ENCODE data around the gene CSMD2. TPM values are rescaled to one million over a fixed set of nuclear protein-coding genes. Genes with fewer than 3 reads are reported as not detected.

Gene CSMD2
- total RNA-seq, 6 experiments from 2014 or later, result under 0.01 to 0.19 (median 0.09) TPM; not detected in 1

DNA sequence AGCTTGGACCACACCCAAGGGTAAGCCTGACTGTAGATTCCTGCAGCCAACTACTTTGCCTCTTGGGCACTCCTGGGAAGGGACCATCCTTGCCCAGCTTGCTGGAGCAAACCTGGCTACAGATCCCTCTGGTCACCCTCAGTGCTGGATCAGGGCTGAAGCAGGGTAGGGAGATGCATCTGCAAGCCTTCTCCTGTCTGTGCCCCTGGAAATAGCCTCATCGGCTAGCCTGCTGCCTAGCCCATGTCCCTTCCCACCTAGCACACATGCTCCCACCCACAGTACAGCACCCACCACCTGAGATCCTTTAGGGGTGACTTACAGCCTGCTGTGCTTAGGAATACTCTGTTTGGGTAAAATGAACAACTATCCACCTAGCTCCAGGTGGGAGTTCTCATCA, 478.5 kb downstream of the CSMD2 start:
- DNase-seq, result no peak
- no peaks in the 10 kb centered on the region for H3K27me3 ChIP-seq
- no peak overlapping the region for H3K27ac ChIP-seq
- intact Hi-C loops (cut with DNase I), result no loop called here
- TF ChIP-seq, protein P1, sequence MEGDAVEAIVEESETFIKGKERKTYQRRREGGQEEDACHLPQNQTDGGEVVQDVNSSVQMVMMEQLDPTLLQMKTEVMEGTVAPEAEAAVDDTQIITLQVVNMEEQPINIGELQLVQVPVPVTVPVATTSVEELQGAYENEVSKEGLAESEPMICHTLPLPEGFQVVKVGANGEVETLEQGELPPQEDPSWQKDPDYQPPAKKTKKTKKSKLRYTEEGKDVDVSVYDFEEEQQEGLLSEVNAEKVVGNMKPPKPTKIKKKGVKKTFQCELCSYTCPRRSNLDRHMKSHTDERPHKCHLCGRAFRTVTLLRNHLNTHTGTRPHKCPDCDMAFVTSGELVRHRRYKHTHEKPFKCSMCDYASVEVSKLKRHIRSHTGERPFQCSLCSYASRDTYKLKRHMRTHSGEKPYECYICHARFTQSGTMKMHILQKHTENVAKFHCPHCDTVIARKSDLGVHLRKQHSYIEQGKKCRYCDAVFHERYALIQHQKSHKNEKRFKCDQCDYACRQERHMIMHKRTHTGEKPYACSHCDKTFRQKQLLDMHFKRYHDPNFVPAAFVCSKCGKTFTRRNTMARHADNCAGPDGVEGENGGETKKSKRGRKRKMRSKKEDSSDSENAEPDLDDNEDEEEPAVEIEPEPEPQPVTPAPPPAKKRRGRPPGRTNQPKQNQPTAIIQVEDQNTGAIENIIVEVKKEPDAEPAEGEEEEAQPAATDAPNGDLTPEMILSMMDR (IDR thresholded peaks at IDR 0.05), result no peak
- no peak for TF ChIP-seq POLR2A (IDR thresholded peaks at IDR 0.05)
- no peaks in the 10 kb centered on the region for H3K36me3 ChIP-seq
- H3K4me3 ChIP-seq, result no peak overlapping the region
- H3K9me3 ChIP-seq, result no peaks in the 10 kb centered on the region
- H3K4me1 ChIP-seq, result no peaks in the 10 kb centered on the region
- WGBS (ENCODE audit: insufficient coverage, low coverage, low lambda C conversion rate, missing lambda C conversion rate), result no CpG with 5 or more reads among the region's 1 CpG
- ATAC-seq, result no peak

DNA sequence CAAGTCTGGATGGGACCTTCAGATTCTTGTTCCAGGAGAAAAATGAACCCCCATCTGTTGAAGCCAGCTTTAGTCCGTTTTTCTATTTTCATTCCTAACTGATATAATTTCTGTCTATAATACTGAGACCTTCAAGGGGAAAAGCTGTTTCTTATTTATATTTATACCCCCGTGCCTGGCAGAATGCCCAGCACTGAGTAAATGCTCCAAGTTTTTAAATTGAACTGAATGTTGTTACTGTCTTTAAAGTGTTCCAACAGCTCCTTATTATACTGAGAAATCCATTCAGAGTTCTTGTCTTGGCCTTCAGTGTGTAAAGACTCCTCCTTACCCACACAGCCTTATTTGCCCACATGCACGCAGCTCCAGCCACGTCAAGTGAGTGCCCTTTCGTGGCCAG, 479.8 kb downstream of the CSMD2 start:
- Histone ChIP-seq H3K4me1 (no peaks in the 10 kb centered on the region), H3K36me3 (no peaks in the 10 kb centered on the region), H3K9me3 (no peaks in the 10 kb centered on the region), H3K27me3 (no peaks in the 10 kb centered on the region), H3K27ac (no peak overlapping the region), H3K4me3 (no peak overlapping the region)
- ATAC-seq, result no peak
- 19% methylated on average over 5 of the region's 5 CpGs for WGBS (ENCODE audit: insufficient coverage, low coverage, low lambda C conversion rate, missing lambda C conversion rate)
- no peak for DNase-seq
- intact Hi-C loops (cut with DNase I), result no loop called here
- TF ChIP-seq, protein P1 (IDR thresholded peaks at IDR 0.05), result no peak

DNA sequence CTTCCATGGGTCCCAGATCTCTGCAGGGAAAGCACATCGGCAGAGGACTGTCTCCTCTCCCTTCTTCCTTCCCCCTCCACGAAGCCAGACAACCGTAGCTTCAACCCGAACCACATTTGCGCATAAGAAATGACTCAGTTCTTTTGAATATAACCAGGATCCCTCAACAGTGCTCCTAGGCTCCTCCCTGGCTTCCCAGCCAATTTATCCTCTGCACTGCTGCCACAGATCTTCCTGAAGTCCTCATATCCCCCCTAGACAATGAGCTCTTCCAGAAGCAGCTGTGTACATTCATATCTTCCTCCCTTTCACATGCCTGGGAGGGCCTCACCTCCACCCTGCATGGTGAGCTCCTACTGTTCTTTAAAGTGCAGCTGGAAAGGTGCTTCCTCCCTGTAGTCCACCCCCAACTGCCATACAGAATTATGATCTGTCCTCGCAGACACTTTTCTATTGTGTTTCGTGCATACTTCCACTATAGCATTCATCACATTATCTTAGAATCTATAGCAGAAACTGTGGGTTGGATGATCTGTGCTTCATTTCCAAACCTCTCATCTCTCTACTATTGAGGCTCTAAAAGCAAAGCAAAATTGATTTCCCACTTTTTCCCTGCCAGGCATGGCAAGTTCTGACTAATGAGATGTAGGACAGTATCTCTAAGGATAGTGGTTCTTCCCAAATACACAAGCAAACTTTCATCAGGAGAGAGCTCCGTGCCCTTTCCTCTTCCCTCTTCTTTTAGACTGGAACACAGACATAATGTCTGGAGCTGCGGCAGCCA, 480.4 kb downstream of the CSMD2 start:
- Histone ChIP-seq H3K27me3 (no peaks in the 10 kb centered on the region), H3K36me3 (no peaks in the 10 kb centered on the region), H3K4me3 (no peak overlapping the region), H3K9me3 (no peaks in the 10 kb centered on the region), H3K27ac (no peak overlapping the region), H3K4me1 (no peaks in the 10 kb centered on the region)
- DNase-seq, result no peak
- TF ChIP-seq, protein P1 (IDR thresholded peaks at IDR 0.05), result no peak
- TF ChIP-seq POLR2A (IDR thresholded peaks at IDR 0.05), result no peak
- intact Hi-C loops (cut with DNase I), result no loop called here
- no peak for ATAC-seq
- WGBS (ENCODE audit: insufficient coverage, low coverage, low lambda C conversion rate, missing lambda C conversion rate), result 65% methylated on average over 8 of the region's 9 CpGs

DNA sequence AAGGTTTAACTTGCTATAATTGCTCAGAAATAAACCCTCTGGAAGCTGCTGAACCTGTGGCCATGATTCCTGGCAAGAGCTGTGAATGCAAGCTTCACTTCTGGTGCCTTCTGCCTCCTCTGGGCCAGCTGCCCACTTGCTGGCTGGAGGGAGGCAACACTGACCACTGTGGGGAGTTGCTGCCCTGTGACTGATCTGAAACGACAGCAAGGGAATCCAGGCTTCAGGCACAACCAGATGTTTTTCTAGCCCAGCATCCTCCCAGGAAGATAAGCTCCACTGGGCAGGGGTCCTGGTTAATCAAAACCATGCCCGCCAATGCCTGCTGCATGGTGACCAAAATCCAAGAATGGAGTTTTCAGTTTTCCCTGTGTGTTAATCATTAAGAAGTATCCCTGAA, 481.1 kb downstream of the CSMD2 start:
- WGBS (ENCODE audit: insufficient coverage, low coverage, low lambda C conversion rate, missing lambda C conversion rate), result 0% methylated on average over 1 of the region's 2 CpGs
- no peak for DNase-seq
- TF ChIP-seq POLR2A (IDR thresholded peaks at IDR 0.05), result no peak
- TF ChIP-seq, protein P1 (IDR thresholded peaks at IDR 0.05), result no peak
- Histone ChIP-seq H3K36me3 (no peaks in the 10 kb centered on the region), H3K27ac (no peak overlapping the region), H3K9me3 (no peaks in the 10 kb centered on the region), H3K4me1 (no peaks in the 10 kb centered on the region), H3K4me3 (no peak overlapping the region), H3K27me3 (no peaks in the 10 kb centered on the region)
- ATAC-seq, result no peak
- intact Hi-C loops (cut with DNase I), result no loop called here
